ENCODE data around the gene WDCP.

DNA sequence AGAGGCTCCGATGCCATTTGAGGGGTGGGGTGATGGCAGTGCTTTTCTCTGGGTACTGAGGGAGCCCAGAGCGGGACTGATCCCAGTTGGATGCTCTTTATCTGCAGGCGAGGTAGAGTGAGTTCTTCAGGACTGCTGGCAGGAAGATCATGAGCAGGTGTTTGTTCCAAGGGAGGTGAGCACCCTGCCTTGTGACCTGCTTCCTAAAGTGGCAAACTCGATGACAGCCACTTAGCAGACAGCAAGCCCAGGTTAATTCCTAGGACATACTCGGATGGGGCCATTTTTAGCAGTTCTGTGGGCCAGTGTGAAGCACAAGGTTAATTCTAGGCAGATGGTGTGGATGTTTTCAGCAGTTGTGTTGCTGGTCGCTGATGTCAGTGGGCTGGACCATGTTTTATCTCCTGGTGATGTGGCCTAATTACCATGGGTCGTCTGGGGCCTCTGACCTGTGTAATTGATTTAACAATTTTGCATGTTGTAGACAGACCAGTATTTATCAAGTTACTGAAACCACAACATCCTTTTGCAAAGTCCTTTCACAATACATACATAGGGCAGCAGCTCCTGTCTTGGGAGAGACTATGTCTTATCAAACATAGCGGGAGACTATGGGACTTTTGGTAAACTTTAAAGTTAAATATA lies 7.3 kb upstream of the WDCP start:
- no peak for TF ChIP-seq POLR2A (IDR thresholded peaks at IDR 0.05)
- TF ChIP-seq, protein P1, sequence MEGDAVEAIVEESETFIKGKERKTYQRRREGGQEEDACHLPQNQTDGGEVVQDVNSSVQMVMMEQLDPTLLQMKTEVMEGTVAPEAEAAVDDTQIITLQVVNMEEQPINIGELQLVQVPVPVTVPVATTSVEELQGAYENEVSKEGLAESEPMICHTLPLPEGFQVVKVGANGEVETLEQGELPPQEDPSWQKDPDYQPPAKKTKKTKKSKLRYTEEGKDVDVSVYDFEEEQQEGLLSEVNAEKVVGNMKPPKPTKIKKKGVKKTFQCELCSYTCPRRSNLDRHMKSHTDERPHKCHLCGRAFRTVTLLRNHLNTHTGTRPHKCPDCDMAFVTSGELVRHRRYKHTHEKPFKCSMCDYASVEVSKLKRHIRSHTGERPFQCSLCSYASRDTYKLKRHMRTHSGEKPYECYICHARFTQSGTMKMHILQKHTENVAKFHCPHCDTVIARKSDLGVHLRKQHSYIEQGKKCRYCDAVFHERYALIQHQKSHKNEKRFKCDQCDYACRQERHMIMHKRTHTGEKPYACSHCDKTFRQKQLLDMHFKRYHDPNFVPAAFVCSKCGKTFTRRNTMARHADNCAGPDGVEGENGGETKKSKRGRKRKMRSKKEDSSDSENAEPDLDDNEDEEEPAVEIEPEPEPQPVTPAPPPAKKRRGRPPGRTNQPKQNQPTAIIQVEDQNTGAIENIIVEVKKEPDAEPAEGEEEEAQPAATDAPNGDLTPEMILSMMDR (IDR thresholded peaks at IDR 0.05): no peak

Measured in uterus (tissue), 2 donors.